Stimulated activated CD8-positive, alpha-beta memory T cell treated with anti-CD3 and anti-CD28 coated beads, Interleukin-12 subunit alpha, Interleukin-12 subunit beta, amount 100 ng/mL, for 24 hours (primary cell): ENCODE results near the gene PROSER2.
"Not testable (repeated sequence)": the region's sequence is repeated elsewhere in the genome, so short reads cannot be mapped to it uniquely, and the experiment has no call there.

ENCODE experiments used
- DNase-seq: peaks from one replicate; pipeline ENCODE4 v3.0.0-alpha.2; 2020; ENCODE audit errors: extremely low read depth

Gene PROSER2

GRCh38 chr10:11835704-11836103 lies 12.5 kb downstream of the PROSER2 start:
- no peak for DNase-seq

- DNase-seq = no peak
Observed at GRCh38 chr10:11837372-11838161, 14.4 kb downstream of the PROSER2 start.

GRCh38 chr10:11838298-11838852 lies 15.2 kb downstream of the PROSER2 start:
- DNase-seq = no peak

- no peak for DNase-seq
Observed at GRCh38 chr10:11841375-11841774, 18.2 kb downstream of the PROSER2 start.

GRCh38 chr10:11842411-11842810 lies 19.3 kb downstream of the PROSER2 start:
- DNase-seq = no peak

- no peak for DNase-seq
Observed at GRCh38 chr10:11845113-11845512, 22.0 kb downstream of the PROSER2 start.

- no peak for DNase-seq
Observed at GRCh38 chr10:11846542-11846941, 23.4 kb downstream of the PROSER2 start.

- DNase-seq = no peak
Observed at GRCh38 chr10:11849277-11849676, 26.1 kb downstream of the PROSER2 start.

GRCh38 chr10:11849911-11850310 lies 26.8 kb downstream of the PROSER2 start:
- no peak for DNase-seq

- no peak for DNase-seq
Observed at GRCh38 chr10:11851910-11852309, 28.8 kb downstream of the PROSER2 start.

GRCh38 chr10:11852637-11853036 lies 29.5 kb downstream of the PROSER2 start:
- not testable (repeated sequence) for DNase-seq

GRCh38 chr10:11853468-11853867 lies 30.3 kb downstream of the PROSER2 start:
- no peak for DNase-seq

- DNase-seq = no peak
Observed at GRCh38 chr10:11854301-11854700, 31.1 kb downstream of the PROSER2 start.

- DNase-seq = no peak
Observed at GRCh38 chr10:11856089-11856488, 32.9 kb downstream of the PROSER2 start.

- no peak for DNase-seq
Observed at GRCh38 chr10:11856678-11857077, 33.5 kb downstream of the PROSER2 start.

- no peak for DNase-seq
Observed at GRCh38 chr10:11858093-11858492, 34.9 kb downstream of the PROSER2 start.

GRCh38 chr10:11861341-11861740 lies 38.2 kb downstream of the PROSER2 start:
- no peak for DNase-seq

- no peak for DNase-seq
Observed at GRCh38 chr10:11861811-11862428, 38.8 kb downstream of the PROSER2 start.

GRCh38 chr10:11863353-11864109 lies 40.4 kb downstream of the PROSER2 start:
- DNase-seq = peak; percentile 23

GRCh38 chr10:11864727-11865126 lies 41.6 kb downstream of the PROSER2 start:
- DNase-seq = no peak

GRCh38 chr10:11865561-11865960 lies 42.4 kb downstream of the PROSER2 start:
- DNase-seq = no peak

- DNase-seq = no peak
Observed at GRCh38 chr10:11866199-11866925, 43.2 kb downstream of the PROSER2 start.
